Thoracic aorta (tissue), 2 donors: ENCODE data around the gene RIPOR2. TPM values are rescaled to one million over a fixed set of nuclear protein-coding genes. Genes with fewer than 3 reads are reported as not detected.
"Not testable (repeated sequence)": the region's sequence is repeated elsewhere in the genome, so short reads cannot be mapped to it uniquely, and the experiment has no call there.

Experiments
- ATAC-seq: fragments of 150-250 bp; one replicate; pipeline ENCODE4 v1.8.0; 2017; ENCODE audit warnings: low read depth; ENCODE audit not compliant: insufficient number of reproducible peaks, low FRiP score
- DNase-seq: peaks from one replicate; pipeline ENCODE4 v3.0.0-alpha.2; 2020; ENCODE audit warnings: low spot score
- H3K27ac ChIP-seq, 2 donors: fragments of 200-600 bp; sonication (generic); 1 replicate in 1 of 2; 2 replicates in 1 of 2; pipeline ENCODE4 v1.5.1; 2016; ENCODE audit warnings: mild to moderate bottlenecking in 2 of 2, moderate library complexity in 2 of 2
- H3K27me3 ChIP-seq: fragments of 200-600 bp; sonication (generic); replicated peaks from 2 replicates; pipeline ENCODE4 v1.6.0; 2016; ENCODE audit warnings: mild to moderate bottlenecking; ENCODE audit not compliant: insufficient read depth
- H3K36me3 ChIP-seq: fragments of 200-600 bp; sonication (generic); one replicate; pipeline ENCODE4 v1.5.1; 2016
- H3K4me1 ChIP-seq, 2 donors: fragments of 200-600 bp; sonication (generic); 1 replicate in 1 of 2; 2 replicates in 1 of 2; pipeline versions ENCODE4 v1.5.1 to v1.6.0; 2016; ENCODE audit warnings: low read depth in 2 of 2, mild to moderate bottlenecking in 1 of 2; ENCODE audit not compliant: control insufficient read depth in 1 of 2
- H3K4me3 ChIP-seq: fragments of 200-600 bp; sonication (generic); 2 replicates; pipeline ENCODE4 v1.5.1; 2016; ENCODE audit warnings: mild to moderate bottlenecking
- H3K9me3 ChIP-seq: fragments of 200-600 bp; sonication (generic); 2 replicates; pipeline ENCODE4 v1.5.1; 2016
- total RNA-seq, 2 donors: library from RNA; depleted of rRNA; stranded (reverse); fragments of >200 nt; gene quantifications; one replicate each; pipeline versions ENCODE4 v1.1.0 to v1.2.3, GENCODE V29; 2016
- TF ChIP-seq, protein P1 (sequence below): fragments of 200-600 bp; sonication (generic); IDR thresholded peaks from one replicate; pipeline ENCODE4 v1.5.1; 2019; ENCODE audit warnings: antibody characterized with exemption

The RIPOR2 gene
- total RNA-seq, 2 donors from 2014 or later, result 6.0 to 9.9 TPM

DNA sequence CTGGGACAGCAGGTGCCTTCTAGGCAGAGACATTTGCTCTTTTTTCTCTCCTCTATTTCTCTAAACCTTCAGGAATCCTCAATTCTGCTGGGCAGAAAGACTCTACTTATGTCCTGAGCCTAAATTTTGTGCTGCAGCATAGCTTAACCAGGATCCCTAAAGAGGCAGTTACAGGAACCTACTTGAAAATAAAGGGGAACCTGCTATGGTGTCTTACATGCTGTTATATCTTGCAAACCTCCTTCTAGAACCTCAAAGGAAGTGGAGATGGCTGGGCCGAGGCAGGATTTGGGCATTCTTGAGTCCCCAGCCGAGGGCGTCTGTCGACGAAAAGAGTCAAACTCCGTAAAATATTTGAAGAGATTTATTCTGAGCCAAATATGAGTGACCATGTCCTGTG is 178.1 kb downstream of the RIPOR2 start:
- Histone ChIP-seq H3K27me3 (no peaks in the 10 kb centered on the region), H3K27ac (no peak overlapping the region), H3K9me3 (no peaks in the 10 kb centered on the region), H3K36me3 (no peaks in the 10 kb centered on the region), H3K4me1 (no peaks in the 10 kb centered on the region), H3K4me3 (no peak overlapping the region)
- no peak for ATAC-seq
- DNase-seq, result no peak
- TF ChIP-seq, protein P1, sequence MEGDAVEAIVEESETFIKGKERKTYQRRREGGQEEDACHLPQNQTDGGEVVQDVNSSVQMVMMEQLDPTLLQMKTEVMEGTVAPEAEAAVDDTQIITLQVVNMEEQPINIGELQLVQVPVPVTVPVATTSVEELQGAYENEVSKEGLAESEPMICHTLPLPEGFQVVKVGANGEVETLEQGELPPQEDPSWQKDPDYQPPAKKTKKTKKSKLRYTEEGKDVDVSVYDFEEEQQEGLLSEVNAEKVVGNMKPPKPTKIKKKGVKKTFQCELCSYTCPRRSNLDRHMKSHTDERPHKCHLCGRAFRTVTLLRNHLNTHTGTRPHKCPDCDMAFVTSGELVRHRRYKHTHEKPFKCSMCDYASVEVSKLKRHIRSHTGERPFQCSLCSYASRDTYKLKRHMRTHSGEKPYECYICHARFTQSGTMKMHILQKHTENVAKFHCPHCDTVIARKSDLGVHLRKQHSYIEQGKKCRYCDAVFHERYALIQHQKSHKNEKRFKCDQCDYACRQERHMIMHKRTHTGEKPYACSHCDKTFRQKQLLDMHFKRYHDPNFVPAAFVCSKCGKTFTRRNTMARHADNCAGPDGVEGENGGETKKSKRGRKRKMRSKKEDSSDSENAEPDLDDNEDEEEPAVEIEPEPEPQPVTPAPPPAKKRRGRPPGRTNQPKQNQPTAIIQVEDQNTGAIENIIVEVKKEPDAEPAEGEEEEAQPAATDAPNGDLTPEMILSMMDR, result no peak

DNA sequence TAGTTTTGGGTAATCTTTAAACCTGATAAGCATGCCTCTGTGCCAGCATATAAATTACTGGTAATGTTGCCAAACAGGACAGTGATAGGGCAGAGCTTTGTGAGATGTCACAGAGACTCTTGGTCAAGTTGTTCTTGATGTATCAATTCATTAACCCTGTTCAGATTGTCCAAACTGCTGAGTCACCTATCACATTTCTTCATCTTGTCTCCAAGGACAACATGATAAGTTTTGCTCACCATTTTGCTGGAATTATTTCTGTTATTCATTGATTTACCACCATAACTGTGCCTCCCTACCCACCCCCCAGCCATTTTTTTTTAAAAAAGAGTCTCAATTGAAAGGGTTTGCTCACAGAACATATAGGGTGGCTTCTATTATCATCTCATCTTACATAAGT is 180.5 kb downstream of the RIPOR2 start:
- no peak for ATAC-seq
- H3K27ac ChIP-seq, result no peak overlapping the region
- TF ChIP-seq, protein P1, result no peak

GRCh38 chr6:24754378-24754777 is 181.4 kb downstream of the RIPOR2 start:
- not testable (repeated sequence) for ATAC-seq, H3K27me3 ChIP-seq, H3K27ac ChIP-seq, H3K36me3 ChIP-seq, DNase-seq, H3K9me3 ChIP-seq, H3K4me1 ChIP-seq, H3K4me3 ChIP-seq

More for the DNA sequence above, 180.5 kb downstream of the RIPOR2 start:
- no peak for DNase-seq
- no peaks in the 10 kb centered on the region for H3K27me3 ChIP-seq
- no peaks in the 10 kb centered on the region for H3K4me1 ChIP-seq
- H3K9me3 ChIP-seq, result no peaks in the 10 kb centered on the region
- H3K36me3 ChIP-seq, result no peaks in the 10 kb centered on the region
- no peak overlapping the region for H3K4me3 ChIP-seq

Other genes with a start within 250 kb of the RIPOR2 start
- 10 to 100 TPM; 37.6 to 72.2 TPM for gene C6orf62, start 216.8 kb downstream of the RIPOR2 start, total RNA-seq
- gene GMNN, start 161.0 kb downstream of the RIPOR2 start, total RNA-seq, result 1 to 10 TPM; 5.4 to 6.8 TPM
- not detected for gene ARMH2, start 137.0 kb downstream of the RIPOR2 start, total RNA-seq